PC-9 (cell line): ENCODE data around the gene STX1A. TPM values are rescaled to one million over a fixed set of nuclear protein-coding genes. Genes with fewer than 3 reads are reported as not detected.

Source experiments
- BruUV-seq: library from RNA; stranded (reverse); fragments of 400-500 nt; replicated peaks from 2 replicates; lab custom pipeline; 2021; lab: Mats Ljungman, UMichigan
- CTCF ChIA-PET: fragments of 300-600 bp; sonication (Branson Sonifier 250); formaldehyde crosslinking; loops from one replicate; lab custom pipeline; 2022; ENCODE audit warnings: antibody characterized with exemption; lab: Charles Lee
- POLR2A ChIA-PET: fragments of 300-600 bp; sonication (Branson Sonifier 250); formaldehyde crosslinking; loops from one replicate; lab custom pipeline; 2022; ENCODE audit warnings: antibody characterized with exemption; ENCODE audit not compliant: unreplicated experiment; lab: Charles Lee
- DNase-seq, 2 experiments: peaks; one replicate each; pipeline versions ENCODE4 v3.0.0 to v3.0.0-alpha.2; 2015 to 2022; ENCODE audit warnings: mixed read lengths in 1 of 2
- H2AFZ ChIP-seq: fragments of 200-600 bp; sonication (generic); 2 replicates; pipeline ENCODE4 v1.8.1; 2017; ENCODE audit warnings: antibody characterized with exemption
- H3F3A ChIP-seq: fragments of 200-600 bp; sonication (generic); 2 replicates; pipeline ENCODE4 v1.8.1; 2017; ENCODE audit warnings: antibody characterized with exemption, mild to moderate bottlenecking, low read depth; ENCODE audit not compliant: insufficient read depth
- H3K27ac ChIP-seq: fragments of 200-600 bp; sonication (generic); 2 replicates; pipeline ENCODE4 v1.6.1; 2016; ENCODE audit warnings: mixed run types
- H3K27me3 ChIP-seq: fragments of 200-600 bp; sonication (generic); 2 replicates; pipeline ENCODE4 v1.6.1; 2016; ENCODE audit warnings: low read depth, mixed run types; ENCODE audit not compliant: insufficient read depth
- H3K36me3 ChIP-seq: fragments of 200-600 bp; sonication (generic); 2 replicates; pipeline ENCODE4 v1.6.1; 2016; ENCODE audit warnings: low read depth, mixed run types
- H3K4me1 ChIP-seq: fragments of 200-600 bp; sonication (generic); replicated peaks from 2 replicates; pipeline ENCODE4 v1.6.1; 2016; ENCODE audit warnings: mixed run types; ENCODE audit not compliant: insufficient read depth
- H3K4me2 ChIP-seq: fragments of 200-600 bp; sonication (generic); 2 replicates; pipeline ENCODE4 v1.6.1; 2017; ENCODE audit warnings: mixed run types
- H3K4me3 ChIP-seq: fragments of 200-600 bp; sonication (generic); 2 replicates; pipeline ENCODE4 v1.6.1; 2016; ENCODE audit warnings: mixed run types
- H3K79me2 ChIP-seq: fragments of 200-600 bp; sonication (generic); 2 replicates; pipeline ENCODE4 v1.6.1; 2017; ENCODE audit warnings: low read depth, mixed run types
- H3K9me2 ChIP-seq: fragments of 200-600 bp; sonication (generic); 2 replicates; pipeline ENCODE4 v1.8.1; 2017; ENCODE audit warnings: mild to moderate bottlenecking; ENCODE audit not compliant: insufficient read depth
- H3K9me3 ChIP-seq: fragments of 200-600 bp; sonication (generic); 2 replicates; pipeline ENCODE4 v1.8.1; 2016; ENCODE audit warnings: low read depth; ENCODE audit not compliant: insufficient read depth
- H4K20me1 ChIP-seq: fragments of 200-600 bp; sonication (generic); 2 replicates; pipeline ENCODE4 v1.8.1; 2017; ENCODE audit not compliant: insufficient read depth
- EZH2 ChIP-seq: fragments of 200-600 bp; sonication (generic); IDR thresholded peaks from 2 replicates; pipeline ENCODE4 v1.8.0; 2017; ENCODE audit warnings: antibody characterized with exemption, low read depth
- intact Hi-C: fragments of 100-400 bp; cut with micrococcal nuclease; formaldehyde crosslinking; loops from one replicate; pipeline ENCODE4 v1.10.0; 2022; ENCODE audit not compliant: unreplicated experiment
- total RNA-seq: library from RNA; stranded (reverse); gene quantifications from 2 replicates; pipeline ENCODE4 v1.2.3, GENCODE V29; 2021
- TF ChIP-seq, protein P1 (sequence below): fragments of 200-600 bp; sonication (generic); conservative IDR thresholded peaks from 2 replicates; pipeline ENCODE4 v1.6.1; 2017; ENCODE audit warnings: mixed run types, antibody characterized with exemption, mild to moderate bottlenecking, moderate library complexity

Gene STX1A
- total RNA-seq, 1 experiment from 2014 or later, result 39.1 TPM

DNA sequence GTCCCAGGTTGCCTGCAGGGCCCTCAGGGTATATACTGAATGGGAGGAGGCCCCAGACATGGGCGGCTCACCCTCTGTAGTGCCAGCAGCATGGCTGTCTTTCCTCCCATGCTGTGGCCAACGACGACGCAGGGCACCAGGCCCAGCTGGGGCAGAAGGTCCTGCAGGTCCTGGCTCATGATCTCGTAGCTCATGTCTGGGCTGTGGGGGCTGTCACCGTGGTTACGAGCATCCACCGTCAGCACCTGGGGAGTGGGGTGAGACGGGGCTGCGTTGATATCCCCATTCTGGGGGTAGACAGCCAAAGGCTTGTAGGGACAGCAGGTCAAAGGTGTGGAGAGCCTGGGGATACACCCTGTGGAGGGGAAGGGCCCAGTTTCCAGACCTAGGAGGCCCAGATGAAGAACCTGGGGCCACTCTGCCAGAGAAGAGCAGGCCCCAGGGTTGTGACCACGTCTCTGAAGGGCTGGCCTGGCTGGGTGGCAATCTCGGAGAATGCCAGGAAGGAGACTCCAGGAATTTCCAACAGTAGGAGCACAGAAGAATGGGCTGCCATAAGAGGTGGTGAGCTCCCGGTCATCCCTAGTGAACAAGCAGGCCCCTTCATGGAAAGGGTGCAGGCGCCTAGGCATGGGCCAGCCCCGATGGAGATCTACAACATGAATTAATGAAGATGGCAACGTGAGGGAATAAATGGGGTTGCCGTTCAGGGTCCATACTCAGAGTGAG, 18.2 kb upstream of the STX1A start:
- H3K4me1 ChIP-seq, result peaks cover 63% of the 10 kb centered on the region
- H3K4me3 ChIP-seq, result peak overlapping the region; percentile 96
- peaks cover 15% of the 10 kb centered on the region; the same call in 1 of the 2 replicates for H3K36me3 ChIP-seq
- H3K79me2 ChIP-seq, result peaks cover 48% of the 10 kb centered on the region
- peak overlapping the region; percentile 88 for H3K27ac ChIP-seq
- ChIA-PET CTCF (no interaction called here), POLR2A (interaction anchor here (0.5 to 3.2 kb wide), 10 partner anchors 33 to 414 kb away, joined by 3 to 80 read pairs (median 10); partner anchors contain the start of gene METTL27)
- TF ChIP-seq, protein P1, sequence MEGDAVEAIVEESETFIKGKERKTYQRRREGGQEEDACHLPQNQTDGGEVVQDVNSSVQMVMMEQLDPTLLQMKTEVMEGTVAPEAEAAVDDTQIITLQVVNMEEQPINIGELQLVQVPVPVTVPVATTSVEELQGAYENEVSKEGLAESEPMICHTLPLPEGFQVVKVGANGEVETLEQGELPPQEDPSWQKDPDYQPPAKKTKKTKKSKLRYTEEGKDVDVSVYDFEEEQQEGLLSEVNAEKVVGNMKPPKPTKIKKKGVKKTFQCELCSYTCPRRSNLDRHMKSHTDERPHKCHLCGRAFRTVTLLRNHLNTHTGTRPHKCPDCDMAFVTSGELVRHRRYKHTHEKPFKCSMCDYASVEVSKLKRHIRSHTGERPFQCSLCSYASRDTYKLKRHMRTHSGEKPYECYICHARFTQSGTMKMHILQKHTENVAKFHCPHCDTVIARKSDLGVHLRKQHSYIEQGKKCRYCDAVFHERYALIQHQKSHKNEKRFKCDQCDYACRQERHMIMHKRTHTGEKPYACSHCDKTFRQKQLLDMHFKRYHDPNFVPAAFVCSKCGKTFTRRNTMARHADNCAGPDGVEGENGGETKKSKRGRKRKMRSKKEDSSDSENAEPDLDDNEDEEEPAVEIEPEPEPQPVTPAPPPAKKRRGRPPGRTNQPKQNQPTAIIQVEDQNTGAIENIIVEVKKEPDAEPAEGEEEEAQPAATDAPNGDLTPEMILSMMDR, result no peak
- TF ChIP-seq EZH2, result no peak
- intact Hi-C loops, result loop anchor here (10.0 kb wide), 1 partner anchor 237 kb away; no protein-coding TSS in a partner anchor
- peak overlapping the region; percentile 97 for H3K4me2 ChIP-seq
- peaks cover 55% of the 10 kb centered on the region for H3F3A ChIP-seq
- BruUV-seq, result TSS peak; percentile 22
- H2AFZ ChIP-seq, result no peak overlapping the region
- H3K27me3 ChIP-seq, result no peaks in the 10 kb centered on the region
- DNase-seq, result no peak
- no peaks in the 10 kb centered on the region for H3K9me3 ChIP-seq
- H3K9me2 ChIP-seq, result no peaks in the 10 kb centered on the region
- peaks cover 6% of the 10 kb centered on the region; the same call in 1 of the 2 replicates for H4K20me1 ChIP-seq

- Histone ChIP-seq H3K36me3 (peaks cover 15% of the 10 kb centered on the region; the same call in 1 of the 2 replicates), H3K9me3 (no peaks in the 10 kb centered on the region), H3K4me3 (peak overlapping the region; percentile 96; the same call in 1 of the 2 replicates), H3F3A (peaks cover 57% of the 10 kb centered on the region), H2AFZ (no peak overlapping the region), H3K9me2 (no peaks in the 10 kb centered on the region), H3K27ac (peak overlapping the region; percentile 88; the same call in 1 of the 2 replicates), H3K4me1 (peaks cover 55% of the 10 kb centered on the region), H3K4me2 (peak overlapping the region; percentile 97), H3K27me3 (no peaks in the 10 kb centered on the region), H4K20me1 (peaks cover 6% of the 10 kb centered on the region; the same call in 1 of the 2 replicates), H3K79me2 (peaks cover 48% of the 10 kb centered on the region)
- TF ChIP-seq, protein P1, result no peak
- TF ChIP-seq EZH2, result no peak
- ChIA-PET POLR2A (interaction anchor here (0.5 kb wide), 1 partner anchor 96 kb away, joined by 6 read pairs; no protein-coding TSS in a partner anchor), CTCF (no interaction called here)
- no peak for DNase-seq
- intact Hi-C loops, result loop anchor here (10.0 kb wide), 1 partner anchor 238 kb away; no protein-coding TSS in a partner anchor
- BruUV-seq, result no TSS peak
Observed at GRCh38 chr7:73736885-73737284, 17.4 kb upstream of the STX1A start.

DNA sequence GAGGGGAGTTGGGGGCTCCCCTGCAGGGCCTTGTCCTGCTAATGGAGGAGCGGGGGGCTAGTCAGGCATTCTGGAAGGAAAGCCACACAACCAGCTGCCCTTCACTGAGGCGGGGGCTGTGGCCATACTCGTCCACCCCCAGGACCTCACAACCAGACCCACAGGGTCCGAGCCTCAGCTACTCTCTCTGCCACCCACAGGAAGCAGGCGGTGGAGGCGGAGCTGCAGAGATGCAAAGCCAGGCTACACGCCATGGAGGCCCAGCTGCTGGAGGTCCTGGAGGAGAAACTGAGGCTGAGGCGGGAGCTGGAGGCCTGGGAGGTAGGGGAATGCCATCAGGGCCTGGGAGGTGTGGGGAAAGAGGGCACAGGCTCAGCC, 16.0 kb upstream of the STX1A start:
- H3K27me3 ChIP-seq, result no peaks in the 10 kb centered on the region
- peak overlapping the region; percentile 88 for H3K27ac ChIP-seq
- no peak overlapping the region for H2AFZ ChIP-seq
- peaks cover 54% of the 10 kb centered on the region for H3F3A ChIP-seq
- peak overlapping the region; percentile 65 for H3K4me2 ChIP-seq
- H3K4me3 ChIP-seq, result no peak overlapping the region
- intact Hi-C loops, result loop anchor here (1.0 to 10.0 kb wide), 3 partner anchors 95 to 239 kb away; partner anchors contain the start of gene CLDN4
- CTCF ChIA-PET, result no interaction called here
- peaks cover 15% of the 10 kb centered on the region; the same call in 1 of the 2 replicates for H3K36me3 ChIP-seq
- no peak for TF ChIP-seq EZH2
- TF ChIP-seq, protein P1, result no peak
- peaks cover 42% of the 10 kb centered on the region for H3K4me1 ChIP-seq
- BruUV-seq, result no TSS peak
- peaks cover 45% of the 10 kb centered on the region for H3K79me2 ChIP-seq
- no peak for DNase-seq
- no peaks in the 10 kb centered on the region for H3K9me2 ChIP-seq
- POLR2A ChIA-PET, result interaction anchor here (0.6 to 1.5 kb wide), 10 partner anchors 9 to 111 kb away, joined by 3 to 13 read pairs (median 5); partner anchors contain the start of gene METTL27
- H3K9me3 ChIP-seq, result no peaks in the 10 kb centered on the region
- peaks cover 6% of the 10 kb centered on the region; the same call in 1 of the 2 replicates for H4K20me1 ChIP-seq
